Endothelial cell of umbilical vein (primary cell): ENCODE data around the gene SEPTIN14. TPM values are rescaled to one million over a fixed set of nuclear protein-coding genes. Genes with fewer than 3 reads are reported as not detected.

Experiments
- BruUV-seq: library from RNA; stranded (reverse); fragments of 400-500 nt; replicated peaks from 2 replicates; lab custom pipeline; 2021; lab: Mats Ljungman, UMichigan
- CTCF ChIA-PET: fragments of 300-600, 350-600 bp; sonication (Branson Sonifier 250); formaldehyde crosslinking; loops from one replicate; lab custom pipeline; 2021; ENCODE audit warnings: antibody characterized with exemption, inconsistent platforms; lab: Charles Lee
- POLR2A ChIA-PET: fragments of 300-600, 350-600 bp; sonication (Branson Sonifier 250); formaldehyde crosslinking; loops from one replicate; lab custom pipeline; 2021; ENCODE audit warnings: antibody characterized with exemption, inconsistent platforms; lab: Charles Lee
- DNase-seq: peaks from one replicate; pipeline ENCODE4 v3.0.0-alpha.2; 2011; ENCODE audit warnings: low read depth, low spot score
- FAIRE-seq: peaks from 2 replicates; lab custom pipeline; 2011; peaks lifted over from hg19 to GRCh38; lab: Jason Lieb, UNC
- H2AFZ ChIP-seq: 2 replicates; pipeline ENCODE4 v1.6.0; 2012; ENCODE audit warnings: low read depth, low read length, control low read depth, inconsistent platforms
- H3K27ac ChIP-seq: 2 replicates; pipeline ENCODE4 v1.5.1; 2011; ENCODE audit warnings: low read depth, mild to moderate bottlenecking, control low read depth, low read length, moderate library complexity; ENCODE audit not compliant: insufficient read depth
- H3K27me3 ChIP-seq, 2 experiments: 2 replicates each; pipeline versions ENCODE4 v1.6.0 to v1.6.1; 2011; ENCODE audit warnings: low read length in 2 of 2, mixed read lengths in 1 of 2; ENCODE audit not compliant: control insufficient read depth in 2 of 2, insufficient read depth in 2 of 2
- H3K36me3 ChIP-seq, 2 experiments: 2 replicates in 1 of 2; 3 replicates in 1 of 2; pipeline ENCODE4 v1.5.1; 2011; ENCODE audit warnings: low read length in 2 of 2, mild to moderate bottlenecking in 1 of 2, moderate library complexity in 1 of 2; ENCODE audit not compliant: control insufficient read depth in 2 of 2, insufficient read depth in 2 of 2; ENCODE audit errors: extremely low read depth in 1 of 2
- H3K4me1 ChIP-seq: 3 replicates; pipeline ENCODE4 v1.5.1; 2011; ENCODE audit warnings: mild to moderate bottlenecking, low read length; ENCODE audit not compliant: control insufficient read depth, insufficient read depth; ENCODE audit errors: extremely low read depth
- H3K4me2 ChIP-seq: 2 replicates; pipeline ENCODE4 v1.6.1; 2011; ENCODE audit warnings: low read length, control low read depth, mixed read lengths; ENCODE audit not compliant: insufficient read depth
- H3K4me3 ChIP-seq, 3 experiments: fragments of 200-600 bp in 1 of 3; sonication (generic), shearing (Covaris generic) in 1 of 3; replicated peaks in 1 of 3; 2 replicates each; pipeline ENCODE4 v1.5.1; 2011 to 2016; ENCODE audit warnings: control low read depth in 3 of 3, low read length in 3 of 3, mild to moderate bottlenecking in 2 of 3, inconsistent platforms in 1 of 3, low read depth in 1 of 3, moderate library complexity in 1 of 3; ENCODE audit not compliant: insufficient read depth in 1 of 3
- H3K79me2 ChIP-seq: 2 replicates; pipeline ENCODE4 v1.6.0; 2012; ENCODE audit warnings: low read length, inconsistent platforms; ENCODE audit not compliant: control insufficient read depth, insufficient read depth
- H3K9ac ChIP-seq: replicated peaks from 2 replicates; pipeline ENCODE3; 2011; ENCODE audit warnings: low read length, control low read depth; ENCODE audit not compliant: insufficient read depth; ENCODE audit errors: extremely low read depth
- H3K9me1 ChIP-seq: replicated peaks from 3 replicates; pipeline ENCODE4 v1.6.0; 2011; ENCODE audit warnings: mild to moderate bottlenecking, low read length; ENCODE audit not compliant: control insufficient read depth, insufficient read depth; ENCODE audit errors: extremely low read depth
- H3K9me3 ChIP-seq: replicated peaks from 2 replicates; pipeline ENCODE4 v1.5.1; 2012; ENCODE audit warnings: low read length, inconsistent platforms; ENCODE audit not compliant: control insufficient read depth, insufficient read depth
- H4K20me1 ChIP-seq: replicated peaks from 2 replicates; pipeline ENCODE3; 2011; ENCODE audit warnings: mild to moderate bottlenecking, low read length; ENCODE audit not compliant: control insufficient read depth, insufficient read depth; ENCODE audit errors: extremely low read depth
- CTCF ChIP-seq, 2 donors: IDR thresholded peaks; 1 replicate in 1 of 2; 2 replicates in 1 of 2; pipeline ENCODE4 v1.5.1; 2011; ENCODE audit warnings: low read length in 2 of 2, mild to moderate bottlenecking in 2 of 2, moderate library complexity in 2 of 2, control low read depth in 1 of 2, inconsistent platforms in 1 of 2, low read depth in 1 of 2; ENCODE audit not compliant: insufficient read depth in 1 of 2; ENCODE audit errors: extremely low read depth in 1 of 2
- EZH2 ChIP-seq: IDR thresholded peaks from 2 replicates; pipeline ENCODE4 v1.6.1; 2012; ENCODE audit warnings: borderline replicate concordance, low read depth, mild to moderate bottlenecking, moderate library complexity, low read length, inconsistent platforms; ENCODE audit not compliant: severe bottlenecking
- FOS ChIP-seq: IDR thresholded peaks from 2 replicates; pipeline ENCODE4 v1.6.1; 2011; ENCODE audit warnings: mild to moderate bottlenecking, low read length, moderate library complexity, borderline replicate concordance; ENCODE audit not compliant: insufficient read depth
- GATA2 ChIP-seq: IDR thresholded peaks from 2 replicates; pipeline ENCODE4 v1.7.0; 2011; ENCODE audit warnings: low read depth, mild to moderate bottlenecking, moderate library complexity, mixed read lengths, low read length; ENCODE audit not compliant: insufficient read length, insufficient read depth
- JUN ChIP-seq: IDR thresholded peaks from 2 replicates; pipeline ENCODE4 v1.6.1; 2011; ENCODE audit warnings: borderline replicate concordance, low read depth; ENCODE audit not compliant: insufficient read length, insufficient read depth
- MAX ChIP-seq: IDR thresholded peaks from 2 replicates; pipeline ENCODE4 v1.6.1; 2011; ENCODE audit not compliant: insufficient read depth, insufficient read length
- MYC ChIP-seq: IDR thresholded peaks from one replicate; pipeline ENCODE4 v1.6.1; 2011; ENCODE audit warnings: mild to moderate bottlenecking, low read depth, low read length
- POLR2A ChIP-seq: IDR thresholded peaks from 2 replicates; pipeline ENCODE4 v1.6.1; 2012; ENCODE audit warnings: low read depth, mild to moderate bottlenecking, control low read depth, low read length
- POLR2AphosphoS5 ChIP-seq: IDR thresholded peaks from 2 replicates; pipeline ENCODE4 v1.6.1; 2012; ENCODE audit warnings: low read depth, mild to moderate bottlenecking, control low read depth, low read length, moderate library complexity; ENCODE audit not compliant: insufficient read depth
- dilution Hi-C: fragments of 300-500 bp; cut with MboI; formaldehyde crosslinking; loops from one replicate; pipeline ENCODE4 v1.15.0; 2019; ENCODE audit warnings: low sequenced_read_pairs; ENCODE audit not compliant: extremely low pct_ligation_motif_present
- intact Hi-C: fragments of 100-400 bp; cut with micrococcal nuclease; formaldehyde crosslinking; loops from one replicate; pipeline ENCODE4 v1.10.0; 2022
- polyA plus RNA-seq, 4 experiments: library from polyadenylated mRNA; depleted of rRNA in 3 of 4; stranded (reverse) in 3 of 4; unstranded in 1 of 4; fragments of >200 nt; gene quantifications; 2 replicates each; pipeline versions ENCODE4 v1.2.1 to v1.2.3, GENCODE V29; 2011 to 2012; ENCODE audit warnings: missing spikeins in 1 of 4
- total RNA-seq: library from RNA; stranded (reverse); gene quantifications from 2 replicates; pipeline ENCODE4 v1.2.3, GENCODE V29; 2021

SEPTIN14 gene
- total and polyA plus RNA-seq, 2 donors (not counting 3 experiments of a cell fraction or from before 2014, with no cell fraction given), result not detected

GRCh38 chr7:55792048-55792447 lies 70.5 kb downstream of the SEPTIN14 start:
- ChIA-PET CTCF (no interaction called here), POLR2A (no interaction called here)
- dilution Hi-C loops (no loop called here), intact Hi-C loops (no loop called here)
- H3K79me2 ChIP-seq, result no peaks in the 10 kb centered on the region
- no peak overlapping the region for H2AFZ ChIP-seq
- no peaks in the 10 kb centered on the region for H3K9me1 ChIP-seq
- FAIRE-seq (no peak), DNase-seq (no peak)
- TF ChIP-seq MAX, result no peak
- TF ChIP-seq EZH2, result no peak
- no peak for TF ChIP-seq GATA2
- TF ChIP-seq CTCF (IDR thresholded peaks at IDR 0.05; ENCODE audit: extremely low read depth in 1 of 2, insufficient read depth in 1 of 2, low read depth in 1 of 2, low read length in 2 of 2), result no peak
- no peak for TF ChIP-seq JUN
- no peak for TF ChIP-seq FOS
- no peak for TF ChIP-seq POLR2AphosphoS5
- TF ChIP-seq MYC, result no peak
- no peak for TF ChIP-seq POLR2A
- no TSS peak for BruUV-seq
- no peaks in the 10 kb centered on the region for H3K9me3 ChIP-seq
- H3K4me2 ChIP-seq, result no peak overlapping the region
- H3K4me1 ChIP-seq, result no peaks in the 10 kb centered on the region
- no peaks in the 10 kb centered on the region for H3K36me3 ChIP-seq
- no peak overlapping the region for H3K27ac ChIP-seq
- H3K4me3 ChIP-seq, result no peak overlapping the region
- no peak overlapping the region for H3K9ac ChIP-seq
- no peaks in the 10 kb centered on the region for H4K20me1 ChIP-seq
- no peaks in the 10 kb centered on the region for H3K27me3 ChIP-seq
